BJ (cell line): ENCODE data around the gene ZC2HC1C. TPM values are rescaled to one million over a fixed set of nuclear protein-coding genes. Genes with fewer than 3 reads are reported as not detected.
A peak's percentile ranks its signal among the peaks of the same experiment; 100 is the strongest.

ENCODE experiments used
- CTCF ChIA-PET: fragments of 350-600 bp; formaldehyde crosslinking; extraction: SDS; loops from one replicate; lab custom pipeline; 2021; ENCODE audit warnings: antibody characterized with exemption, inconsistent platforms; lab: Yijun Ruan, JAX
- POLR2A ChIA-PET: fragments of 300-600 bp; sonication (Branson Sonifier 250); formaldehyde crosslinking; extraction: SDS; loops from one replicate; lab custom pipeline; 2021; ENCODE audit warnings: antibody characterized with exemption; lab: Charles Lee
- DNase-seq: peaks from one replicate; pipeline ENCODE4 v3.0.0-alpha.2; 2011; ENCODE audit warnings: low read depth
- H3K27me3 ChIP-seq: 2 replicates; pipeline ENCODE4 v1.6.0; 2011; ENCODE audit warnings: low read length; ENCODE audit not compliant: control insufficient read depth, insufficient read depth
- H3K36me3 ChIP-seq: 2 replicates; pipeline ENCODE4 v1.5.1; 2011; ENCODE audit warnings: low read length; ENCODE audit not compliant: control insufficient read depth, insufficient read depth
- H3K4me3 ChIP-seq: 2 replicates; pipeline ENCODE4 v1.5.1; 2011; ENCODE audit warnings: low read depth, mild to moderate bottlenecking, control low read depth, low read length
- polyA plus RNA-seq: library from polyadenylated mRNA; depleted of rRNA; stranded (reverse); fragments of >200 nt; gene quantifications from 2 replicates; pipeline ENCODE4 v1.2.3, GENCODE V29; 2011; rRNA removed
- small RNA-seq: library from RNA; depleted of rRNA; stranded (forward); fragments of <200 nt; gene quantifications from one replicate; pipeline ENCODE3, GENCODE V24; 2012; ENCODE audit warnings: low replicate concordance, low read depth; ENCODE audit not compliant: insufficient read length
- TF ChIP-seq, protein P1 (sequence below): IDR thresholded peaks from 2 replicates; pipeline ENCODE4 v1.5.1; 2011; ENCODE audit warnings: low read depth, mild to moderate bottlenecking, control low read depth, inconsistent platforms, low read length, moderate library complexity; ENCODE audit not compliant: insufficient read depth

ZC2HC1C gene
- polyA plus RNA-seq, 1 experiment, result 0.85 TPM

DNA sequence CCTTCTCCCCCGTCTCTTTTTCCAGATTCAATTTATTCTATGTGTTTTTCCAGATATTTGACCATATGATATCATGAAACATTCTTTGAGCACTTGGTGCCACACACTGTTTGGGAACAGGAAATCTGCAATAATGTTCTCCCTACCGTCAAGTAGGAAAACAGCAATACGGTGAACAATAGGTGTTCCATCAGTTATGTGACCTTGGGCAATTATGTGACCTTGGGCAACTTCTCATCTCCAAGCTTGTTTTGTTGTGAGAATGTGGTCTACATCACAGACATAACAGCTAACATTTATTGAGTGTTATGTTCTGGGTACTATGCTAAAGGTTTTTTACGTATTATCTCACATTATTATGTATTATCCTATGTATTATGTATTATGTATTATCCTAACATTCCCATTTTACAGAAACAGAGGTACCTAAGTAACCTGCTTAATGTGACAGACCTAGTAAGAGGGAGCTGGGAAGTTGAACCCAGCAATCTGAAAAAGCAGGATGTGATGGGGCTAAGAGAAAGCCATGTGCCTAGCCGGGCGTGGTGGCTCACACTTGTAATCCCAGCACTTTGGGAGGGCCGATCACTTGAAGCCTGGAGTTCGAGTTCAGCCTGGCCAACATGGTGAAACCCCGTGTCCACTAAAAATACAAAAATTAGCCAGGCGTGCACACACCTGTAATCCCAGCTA, 58.6 kb downstream of the ZC2HC1C start:
- ChIA-PET POLR2A (interaction anchor here (0.7 kb wide), 1 partner anchor 174 kb away, joined by 7 read pairs; no protein-coding TSS in a partner anchor), CTCF (interaction anchor here (1.0 to 9.3 kb wide), 3 partner anchors 171 to 301 kb away, joined by 4 to 118 read pairs (median 8); no protein-coding TSS in a partner anchor)
- TF ChIP-seq, protein P1, sequence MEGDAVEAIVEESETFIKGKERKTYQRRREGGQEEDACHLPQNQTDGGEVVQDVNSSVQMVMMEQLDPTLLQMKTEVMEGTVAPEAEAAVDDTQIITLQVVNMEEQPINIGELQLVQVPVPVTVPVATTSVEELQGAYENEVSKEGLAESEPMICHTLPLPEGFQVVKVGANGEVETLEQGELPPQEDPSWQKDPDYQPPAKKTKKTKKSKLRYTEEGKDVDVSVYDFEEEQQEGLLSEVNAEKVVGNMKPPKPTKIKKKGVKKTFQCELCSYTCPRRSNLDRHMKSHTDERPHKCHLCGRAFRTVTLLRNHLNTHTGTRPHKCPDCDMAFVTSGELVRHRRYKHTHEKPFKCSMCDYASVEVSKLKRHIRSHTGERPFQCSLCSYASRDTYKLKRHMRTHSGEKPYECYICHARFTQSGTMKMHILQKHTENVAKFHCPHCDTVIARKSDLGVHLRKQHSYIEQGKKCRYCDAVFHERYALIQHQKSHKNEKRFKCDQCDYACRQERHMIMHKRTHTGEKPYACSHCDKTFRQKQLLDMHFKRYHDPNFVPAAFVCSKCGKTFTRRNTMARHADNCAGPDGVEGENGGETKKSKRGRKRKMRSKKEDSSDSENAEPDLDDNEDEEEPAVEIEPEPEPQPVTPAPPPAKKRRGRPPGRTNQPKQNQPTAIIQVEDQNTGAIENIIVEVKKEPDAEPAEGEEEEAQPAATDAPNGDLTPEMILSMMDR, result no peak
- no peaks in the 10 kb centered on the region for H3K36me3 ChIP-seq
- no peak for DNase-seq
- peak overlapping the region; percentile 72; the same call in 1 of the 2 replicates for H3K4me3 ChIP-seq
- no peaks in the 10 kb centered on the region for H3K27me3 ChIP-seq

DNA sequence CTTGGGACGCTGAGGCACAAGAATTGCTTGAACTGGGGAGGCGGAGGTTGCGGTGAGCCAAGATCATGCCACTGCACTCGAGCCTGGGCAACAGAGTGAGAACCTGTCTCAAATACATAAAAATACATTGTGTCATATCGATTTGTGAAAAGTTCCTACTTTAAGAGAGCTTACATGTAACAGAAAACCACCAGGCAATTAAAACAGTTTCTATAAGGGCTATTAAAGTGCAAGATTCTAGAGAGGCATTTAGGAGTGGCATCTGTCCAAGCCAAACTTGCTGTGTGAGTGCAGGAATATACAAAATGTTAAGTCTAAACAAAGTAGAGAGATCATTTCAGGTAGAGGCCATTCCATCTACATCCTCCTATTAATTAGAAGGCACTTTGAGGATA, 59.2 kb downstream of the ZC2HC1C start:
- ChIA-PET CTCF (interaction anchor here (0.6 to 9.3 kb wide), 4 partner anchors 170 to 339 kb away, joined by 3 to 118 read pairs (median 6); no protein-coding TSS in a partner anchor), POLR2A (no interaction called here)
- no peak for DNase-seq
- no peaks in the 10 kb centered on the region for H3K36me3 ChIP-seq
- no peaks in the 10 kb centered on the region for H3K27me3 ChIP-seq
- no peak overlapping the region for H3K4me3 ChIP-seq
- TF ChIP-seq, protein P1, result no peak

Small RNA genes lying within 50 kb of the gene (small RNA-seq; reads per million reads assigned to genes)
- not detected for gene HIF1AP1
- not detected for gene RNU6-689P

Other genes with a start within 250 kb of the ZC2HC1C start
- not detected in 2 replicates for gene PROX2, start 193.5 kb upstream of the ZC2HC1C start, polyA plus RNA-seq
- 125 and 150 TPM in 2 replicates for gene DLST, start 187.7 kb upstream of the ZC2HC1C start, polyA plus RNA-seq
- gene RPS6KL1, start 146.4 kb upstream of the ZC2HC1C start, polyA plus RNA-seq, result 1.4 and 2.8 TPM in 2 replicates
- gene PGF, start 114.0 kb upstream of the ZC2HC1C start, polyA plus RNA-seq, result 3.3 and 4.1 TPM in 2 replicates
- gene EIF2B2, start 66.7 kb upstream of the ZC2HC1C start, polyA plus RNA-seq, result 78.0 and 79.8 TPM in 2 replicates
- 5.7 and 6.9 TPM in 2 replicates for gene MLH3, start 18.2 kb upstream of the ZC2HC1C start, polyA plus RNA-seq
- gene ACYP1, start 5.6 kb upstream of the ZC2HC1C start, polyA plus RNA-seq, result 9.0 and 17.7 TPM in 2 replicates
- gene NEK9, start 57.4 kb downstream of the ZC2HC1C start, polyA plus RNA-seq, result 38.1 and 53.4 TPM in 2 replicates
- gene TMED10, start 107.0 kb downstream of the ZC2HC1C start, polyA plus RNA-seq, result 466 and 505 TPM in 2 replicates
- 57.8 and 84.1 TPM in 2 replicates for gene FOS, start 209.2 kb downstream of the ZC2HC1C start, polyA plus RNA-seq